HuH-7.5 (cell line): ENCODE results near the gene DNM3.

Experiments
- DNase-seq: peaks from one replicate; pipeline ENCODE4 v3.0.0; 2011; ENCODE audit warnings: low spot score

DNM3 gene

DNA sequence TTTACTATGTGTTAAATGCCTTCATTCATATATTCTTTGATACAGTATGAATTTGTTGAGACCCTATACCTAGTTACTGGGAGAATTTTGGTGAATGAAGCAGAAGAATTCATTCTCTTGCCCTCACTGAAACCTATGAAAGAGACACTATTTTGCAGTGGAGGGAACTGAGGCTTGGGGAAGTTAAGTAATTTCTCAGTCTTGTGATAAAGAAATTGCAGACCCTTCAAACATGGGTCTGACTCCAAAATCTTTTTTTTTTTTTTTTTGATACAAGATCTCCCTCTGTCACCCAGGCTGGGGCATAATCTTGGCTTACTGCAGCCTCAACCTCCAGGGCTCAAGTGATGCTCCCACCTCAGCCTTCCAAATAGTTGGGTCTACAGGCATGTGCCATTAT lies 132.1 kb downstream of the DNM3 start:
- DNase-seq, result no peak

DNA sequence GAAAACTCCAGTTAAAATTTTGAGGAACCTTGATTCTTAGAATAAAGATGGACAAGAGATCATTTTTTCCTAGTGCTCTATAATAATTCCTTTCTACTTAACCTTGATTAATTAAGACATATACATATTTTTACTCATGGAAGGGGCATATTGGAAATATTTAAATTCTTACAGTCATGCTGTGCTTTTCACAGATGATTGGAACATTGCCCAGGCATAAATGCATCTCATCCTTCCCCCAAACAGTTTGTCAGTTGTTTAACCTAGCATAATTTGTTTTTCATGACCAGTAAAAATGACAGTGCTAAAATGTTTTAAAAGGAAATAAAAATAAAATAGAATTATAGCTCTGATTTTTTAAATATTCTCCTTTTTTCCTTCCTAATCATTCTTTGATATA lies 140.0 kb downstream of the DNM3 start:
- no peak for DNase-seq

DNA sequence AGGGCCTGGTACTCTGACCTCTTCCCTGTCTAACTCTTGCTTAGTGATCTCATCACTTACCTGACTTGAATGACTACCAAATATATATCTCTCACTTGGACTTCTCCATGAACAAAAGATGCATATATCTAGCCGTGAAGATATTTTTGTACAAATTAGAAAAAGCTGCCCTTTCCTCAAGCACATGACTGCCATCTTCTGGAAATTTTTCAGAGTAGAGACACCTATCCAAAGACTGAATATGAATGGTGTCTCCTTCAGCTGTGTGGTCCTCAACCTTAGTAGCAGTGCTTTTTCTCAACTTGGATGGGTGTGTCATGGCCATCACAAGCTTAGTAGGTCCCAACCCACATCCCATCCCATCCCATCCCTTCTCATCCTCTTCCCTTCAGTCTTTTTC lies 142.3 kb downstream of the DNM3 start:
- DNase-seq, result no peak

DNA sequence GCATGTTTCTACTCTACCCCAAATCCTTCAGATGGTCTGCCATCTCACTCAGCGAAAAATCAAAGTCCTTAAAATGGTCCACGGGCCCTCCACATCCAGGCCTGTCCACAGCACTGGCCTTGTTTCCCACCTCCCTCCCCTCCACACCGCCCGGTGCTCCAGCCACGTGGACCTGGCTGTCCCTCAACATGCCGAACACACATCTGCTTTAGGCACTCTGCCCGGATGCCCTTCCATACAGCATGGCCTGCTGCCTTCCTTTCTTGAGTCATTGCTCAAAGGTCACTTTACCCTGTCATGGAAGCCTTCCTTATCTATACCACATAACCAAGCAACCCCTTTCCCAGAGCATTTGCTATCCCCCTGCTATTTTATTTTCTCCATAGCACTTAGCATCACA lies 143.0 kb downstream of the DNM3 start:
- DNase-seq, result no peak

DNA sequence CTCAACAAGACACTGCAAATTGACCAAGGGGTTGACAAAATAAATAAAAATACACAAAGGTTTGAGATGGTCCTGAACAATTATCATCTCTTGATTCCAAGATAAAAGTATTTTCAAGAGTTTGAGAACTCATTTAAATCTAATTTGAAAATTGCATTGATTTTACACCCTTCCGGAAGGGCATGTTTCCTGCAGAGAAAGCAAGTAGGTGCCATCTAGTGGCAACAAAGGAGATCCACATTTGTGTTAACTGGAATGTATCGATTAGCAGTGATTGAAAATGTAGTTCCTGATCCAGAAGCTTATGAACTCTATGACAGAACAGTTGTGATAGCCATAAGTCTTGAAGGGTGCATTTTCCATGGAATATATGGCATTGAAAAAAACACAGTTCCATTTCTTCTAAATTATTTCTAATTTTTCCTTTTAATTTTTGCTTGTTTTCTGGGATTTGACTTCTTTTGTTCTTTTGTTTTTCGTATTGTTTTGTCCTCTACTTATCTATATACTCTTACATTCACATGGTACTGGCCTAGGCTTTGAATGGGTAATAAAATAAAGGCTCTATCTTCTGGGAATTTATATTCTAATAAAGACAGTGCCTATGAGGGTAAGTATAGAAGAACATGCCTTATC lies 143.7 kb downstream of the DNM3 start:
- no peak for DNase-seq

- no peak for DNase-seq
These were observed 144.3 kb downstream of the DNM3 start for GRCh38 chr1:171985639-171986038.

DNA sequence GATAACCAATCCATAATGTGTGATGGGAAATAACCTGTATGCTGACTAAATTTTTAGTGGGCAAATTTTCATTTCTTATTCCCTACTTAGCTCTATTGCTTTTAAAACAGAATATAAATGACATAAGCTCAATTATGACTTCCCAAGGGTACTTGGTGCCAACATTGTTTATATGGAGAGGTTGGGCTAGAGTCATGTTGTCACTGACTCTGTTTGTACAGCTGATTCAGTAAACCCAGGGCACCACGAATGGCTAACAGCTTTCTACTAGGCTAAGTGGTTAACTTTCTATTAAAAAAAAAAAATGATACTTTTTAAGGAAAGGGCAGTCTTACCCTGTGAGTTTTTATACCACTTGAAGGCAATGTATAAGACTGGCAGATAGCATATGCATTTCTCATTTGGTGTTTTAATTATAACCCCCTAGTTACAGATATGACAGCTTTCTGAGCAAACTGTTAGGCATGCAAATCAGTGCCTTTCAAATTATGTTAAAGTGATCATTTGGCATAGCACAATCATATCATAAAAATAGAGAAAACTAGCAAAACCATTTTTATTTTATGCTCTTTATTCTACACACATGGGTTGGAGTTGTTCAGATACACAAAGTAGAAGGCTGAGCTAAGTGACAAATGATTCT lies 147.1 kb downstream of the DNM3 start:
- DNase-seq, result no peak

- DNase-seq, result no peak
These were observed 149.1 kb downstream of the DNM3 start for GRCh38 chr1:171990371-171990770.

DNA sequence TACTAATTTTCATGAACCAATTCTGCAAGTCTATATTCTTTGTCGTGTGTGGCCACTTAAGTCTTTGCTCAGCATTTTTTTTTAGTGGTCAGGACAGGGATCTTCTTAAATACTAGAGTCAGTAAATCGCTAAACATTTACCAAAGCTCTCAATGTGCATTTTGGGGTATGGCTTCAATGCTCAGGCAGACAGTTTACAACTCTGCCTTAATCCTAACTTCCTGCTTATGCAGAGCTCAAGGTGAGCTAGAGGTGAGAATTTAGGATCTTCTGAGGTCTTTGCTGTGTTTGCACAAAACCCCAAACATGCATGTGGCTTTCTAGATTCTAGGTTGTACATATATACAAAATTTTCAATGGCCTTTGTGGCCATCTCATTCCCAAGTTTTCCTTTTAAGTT lies 153.0 kb downstream of the DNM3 start:
- DNase-seq, result no peak

GRCh38 chr1:171995573-171995972 lies 154.3 kb downstream of the DNM3 start:
- DNase-seq, result no peak

- no peak for DNase-seq
These were observed 156.6 kb downstream of the DNM3 start for GRCh38 chr1:171997936-171998335.

DNA sequence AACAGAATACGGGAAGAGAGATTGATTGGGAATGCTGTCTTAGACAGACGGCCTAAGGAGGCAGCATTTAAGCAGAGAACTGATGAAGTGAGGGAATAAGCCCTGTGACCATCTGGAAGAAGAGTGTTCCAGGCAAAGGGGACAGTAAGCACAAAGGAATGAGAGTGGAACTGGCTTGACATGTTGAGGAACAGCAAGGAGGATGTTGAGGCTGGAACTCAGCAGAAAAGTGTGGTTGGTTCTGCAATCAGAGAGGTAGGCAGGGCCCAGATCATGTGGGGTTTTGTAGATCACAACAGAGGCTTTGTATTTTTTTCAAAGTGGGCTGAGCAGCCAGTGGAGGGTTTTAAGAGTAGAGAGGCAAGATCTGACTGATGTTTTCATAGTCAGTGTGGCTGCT lies 157.4 kb downstream of the DNM3 start:
- no peak for DNase-seq

GRCh38 chr1:171999756-172000155 lies 158.5 kb downstream of the DNM3 start:
- no peak for DNase-seq

DNA sequence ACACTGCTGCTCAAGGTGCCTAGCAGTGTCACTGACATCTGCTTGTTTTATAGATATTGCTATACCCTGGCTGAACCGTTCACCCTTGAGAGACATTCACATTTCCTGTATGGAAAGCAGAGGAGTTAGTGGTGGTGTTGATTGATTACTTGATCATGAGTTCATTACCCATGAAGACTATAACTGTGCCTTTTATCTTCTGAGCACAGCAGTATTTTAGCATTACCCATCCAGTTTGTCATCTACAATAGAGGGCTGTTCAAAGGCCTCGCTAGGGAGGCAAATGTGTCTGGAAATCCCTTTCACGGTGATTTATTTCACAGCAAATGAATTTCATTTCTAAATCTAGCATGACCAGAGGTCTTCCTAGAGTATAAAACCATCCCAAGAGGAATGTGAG lies 160.0 kb downstream of the DNM3 start:
- no peak for DNase-seq

DNA sequence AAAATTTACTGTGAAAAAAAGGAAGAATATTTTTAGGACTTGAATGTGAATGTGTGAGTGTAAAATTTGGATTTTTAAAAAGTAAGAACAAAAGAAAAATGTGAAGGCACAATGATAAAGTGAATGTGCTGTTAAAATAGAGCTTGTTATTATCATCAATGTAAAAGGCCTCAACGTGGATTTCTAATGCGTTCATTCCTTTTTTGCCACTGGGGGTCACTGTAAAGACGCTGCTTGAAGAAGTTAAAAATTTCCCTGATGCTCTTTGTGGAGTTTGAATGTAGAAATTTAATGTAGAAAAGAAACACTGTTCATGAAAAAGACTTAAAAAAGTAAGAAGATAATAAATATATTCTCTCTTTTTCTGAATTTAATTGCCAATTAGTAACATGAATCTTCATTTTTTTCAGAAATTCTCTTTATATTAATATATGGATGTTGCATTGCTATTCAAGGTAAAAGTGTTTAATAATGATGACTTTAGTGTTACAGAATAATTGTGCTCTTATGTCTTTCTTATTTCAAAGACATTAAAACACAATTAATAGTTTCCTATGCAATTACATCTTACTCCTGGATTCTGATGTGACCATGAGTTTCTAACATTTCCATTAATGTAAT lies 161.5 kb downstream of the DNM3 start:
- no peak for DNase-seq

DNA sequence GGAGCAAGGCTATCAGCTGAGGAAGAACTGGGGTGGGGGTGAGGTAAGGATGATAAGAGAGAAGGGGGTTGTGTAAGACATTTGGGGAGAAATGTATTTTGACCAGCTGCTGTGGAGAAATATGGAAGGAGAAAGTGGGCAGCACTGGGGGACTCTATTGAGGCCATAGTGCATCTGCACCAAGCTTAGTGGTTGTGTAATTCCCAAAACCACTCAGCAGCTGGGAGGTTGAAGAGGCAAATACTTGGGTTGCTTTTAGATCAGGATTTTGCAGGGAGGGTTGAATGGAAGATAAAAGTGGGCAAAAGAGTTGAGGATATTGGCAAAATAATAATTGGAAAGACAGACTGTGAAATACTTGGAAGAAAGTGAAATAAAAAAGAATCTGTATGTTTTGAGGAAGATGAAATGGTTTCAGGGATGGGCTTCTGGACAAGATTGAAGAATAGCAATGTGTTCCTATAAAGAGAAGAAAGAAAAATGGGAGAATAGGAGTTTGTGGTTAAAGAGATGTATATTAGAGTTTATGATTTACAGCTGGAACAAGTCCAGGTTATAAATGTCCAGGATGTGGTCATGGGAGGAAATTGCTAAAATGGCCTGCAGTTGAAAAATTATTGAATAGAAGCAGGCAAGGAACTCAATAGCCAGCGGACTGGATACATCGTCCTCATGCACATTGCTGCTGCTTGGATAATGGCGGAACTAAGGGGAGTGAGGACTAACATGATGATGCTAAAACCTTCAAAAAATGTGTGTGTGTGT lies 162.7 kb downstream of the DNM3 start:
- no peak for DNase-seq

DNA sequence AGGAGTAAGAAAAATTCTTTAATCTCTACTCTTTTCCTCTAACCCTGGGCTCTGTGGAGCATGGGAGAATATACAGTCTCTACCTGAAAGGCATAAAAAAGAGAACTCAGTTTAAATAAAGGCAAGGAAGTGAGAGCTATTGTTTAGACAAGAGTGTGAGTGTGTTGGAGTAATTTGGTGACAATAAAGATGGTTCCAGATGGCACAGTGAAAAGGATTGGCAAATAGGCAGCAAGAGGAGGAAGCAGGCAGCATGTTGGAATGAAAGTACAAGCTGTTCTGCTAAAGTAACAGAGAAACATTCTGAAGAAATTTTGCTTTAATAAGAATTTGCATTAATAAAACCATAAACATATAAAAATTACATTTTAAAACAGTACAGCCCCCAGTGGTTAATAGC lies 163.4 kb downstream of the DNM3 start:
- no peak for DNase-seq

GRCh38 chr1:172005856-172006255 lies 164.6 kb downstream of the DNM3 start:
- peak; percentile 6 for DNase-seq

- DNase-seq, result no peak
These were observed 165.4 kb downstream of the DNM3 start for GRCh38 chr1:172006660-172007059.

DNA sequence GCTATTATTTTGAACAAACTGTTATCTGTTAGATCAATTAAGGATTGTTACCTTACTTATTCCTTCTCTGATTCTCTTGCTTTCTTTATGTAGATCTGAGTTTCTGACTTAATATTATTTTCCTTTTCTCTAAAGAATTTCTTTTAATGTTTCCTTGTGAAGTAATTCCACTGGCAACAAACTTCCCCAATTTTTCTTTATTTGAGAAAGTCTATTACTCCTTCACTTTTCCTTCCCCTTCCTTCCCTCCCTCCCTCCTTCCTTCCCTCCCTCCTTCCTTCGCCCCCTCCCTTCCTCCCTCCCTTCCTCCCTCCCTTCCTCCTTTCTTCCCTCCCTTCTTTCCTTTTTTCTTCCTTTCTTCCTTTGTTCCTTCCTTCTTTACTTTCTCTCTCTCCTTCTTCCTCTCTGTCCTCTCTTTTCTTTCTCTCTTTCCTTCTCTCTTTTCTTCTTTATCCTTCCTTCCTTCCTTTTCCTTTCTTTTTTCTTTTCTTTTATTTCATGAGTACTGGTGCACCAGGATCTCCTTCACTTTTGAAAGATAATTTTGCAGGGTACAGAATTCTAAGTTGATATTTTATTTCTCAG lies 177.5 kb downstream of the DNM3 start:
- no peak for DNase-seq

DNA sequence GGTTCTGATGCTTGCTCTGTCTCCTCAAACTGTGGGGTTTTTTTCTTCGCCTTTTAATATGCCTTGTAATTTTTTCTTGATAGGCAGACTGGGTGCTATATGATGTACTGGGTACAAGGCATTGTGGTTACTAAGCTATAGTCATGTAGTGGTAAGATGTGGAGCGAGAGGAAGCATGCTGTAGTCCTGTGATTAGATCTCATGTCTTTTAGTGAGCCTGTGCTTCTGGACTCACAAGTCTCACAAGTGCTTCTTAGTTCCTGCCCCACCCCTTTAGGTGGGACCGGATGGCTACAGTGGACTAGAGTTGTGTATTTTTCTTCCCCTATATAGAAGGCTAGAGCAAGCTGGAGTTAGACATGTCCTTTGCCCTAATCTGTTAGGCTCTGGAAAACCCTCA lies 178.7 kb downstream of the DNM3 start:
- no peak for DNase-seq

GRCh38 chr1:172024516-172024915 lies 183.2 kb downstream of the DNM3 start:
- DNase-seq, result no peak
